PFSK-1 (cell line): Measurements from ENCODE around the gene SLCO3A1.

ENCODE experiments used
- FOXP2 ChIP-seq: optimal IDR thresholded peaks from 2 replicates; pipeline ENCODE3; 2011; ENCODE audit warnings: borderline replicate concordance, control low read depth, inconsistent platforms; ENCODE audit not compliant: insufficient read depth; ENCODE audit errors: extremely low read length, extremely low read depth
- POLR2AphosphoS5 ChIP-seq: IDR thresholded peaks from 2 replicates; pipeline ENCODE4 v1.6.1; 2012; ENCODE audit warnings: low read depth, mild to moderate bottlenecking, control low read depth, low read length, moderate library complexity
- TAF1 ChIP-seq: IDR thresholded peaks from 2 replicates; pipeline ENCODE4 v1.6.1; 2012; ENCODE audit warnings: low read length, control low read depth, borderline replicate concordance; ENCODE audit not compliant: insufficient read depth

DNA sequence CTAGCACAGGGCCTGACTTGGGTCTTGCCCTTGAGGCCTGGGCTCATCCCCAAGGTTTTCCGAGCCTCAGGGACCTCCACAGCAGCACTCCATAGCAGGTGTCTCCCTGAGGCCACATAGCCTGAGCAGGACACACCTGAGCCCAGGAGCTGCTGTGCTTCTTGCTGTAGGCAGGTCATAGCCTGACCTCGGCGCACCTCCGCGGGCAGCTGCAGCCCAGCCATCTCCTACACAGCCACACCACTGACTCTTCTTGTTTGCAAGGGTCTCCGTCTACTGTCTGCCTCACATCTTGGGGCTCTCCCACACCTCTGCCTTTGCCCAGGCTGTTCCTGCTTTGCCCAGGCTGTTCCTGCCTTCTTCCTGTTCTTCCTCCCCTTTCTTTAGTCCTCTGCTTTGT, 224.8 kb downstream of the SLCO3A1 start:
- TF ChIP-seq FOXP2, result no peak
- TF ChIP-seq TAF1, result no peak
- no peak for TF ChIP-seq POLR2AphosphoS5
